ENCODE data around the gene KREMEN1.

The KREMEN1 gene

GRCh38 chr22:29105468-29105867 lies 32.6 kb downstream of the KREMEN1 start:
- H3K4me3 ChIP-seq (ENCODE audit: control insufficient read depth, low read depth, low read length), result no peak overlapping the region
- no peak for DNase-seq (ENCODE audit: low read depth)
- TF ChIP-seq, protein P1, sequence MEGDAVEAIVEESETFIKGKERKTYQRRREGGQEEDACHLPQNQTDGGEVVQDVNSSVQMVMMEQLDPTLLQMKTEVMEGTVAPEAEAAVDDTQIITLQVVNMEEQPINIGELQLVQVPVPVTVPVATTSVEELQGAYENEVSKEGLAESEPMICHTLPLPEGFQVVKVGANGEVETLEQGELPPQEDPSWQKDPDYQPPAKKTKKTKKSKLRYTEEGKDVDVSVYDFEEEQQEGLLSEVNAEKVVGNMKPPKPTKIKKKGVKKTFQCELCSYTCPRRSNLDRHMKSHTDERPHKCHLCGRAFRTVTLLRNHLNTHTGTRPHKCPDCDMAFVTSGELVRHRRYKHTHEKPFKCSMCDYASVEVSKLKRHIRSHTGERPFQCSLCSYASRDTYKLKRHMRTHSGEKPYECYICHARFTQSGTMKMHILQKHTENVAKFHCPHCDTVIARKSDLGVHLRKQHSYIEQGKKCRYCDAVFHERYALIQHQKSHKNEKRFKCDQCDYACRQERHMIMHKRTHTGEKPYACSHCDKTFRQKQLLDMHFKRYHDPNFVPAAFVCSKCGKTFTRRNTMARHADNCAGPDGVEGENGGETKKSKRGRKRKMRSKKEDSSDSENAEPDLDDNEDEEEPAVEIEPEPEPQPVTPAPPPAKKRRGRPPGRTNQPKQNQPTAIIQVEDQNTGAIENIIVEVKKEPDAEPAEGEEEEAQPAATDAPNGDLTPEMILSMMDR (IDR thresholded peaks at IDR 0.05; ENCODE audit: control insufficient read depth, insufficient read depth, low read depth, low read length, missing control alignments), result no peak

GRCh38 chr22:29106839-29107238 lies 34.0 kb downstream of the KREMEN1 start:
- TF ChIP-seq, protein P1 (IDR thresholded peaks at IDR 0.05; ENCODE audit: control insufficient read depth, insufficient read depth, low read depth, low read length, missing control alignments), result no peak
- no peak for DNase-seq (ENCODE audit: low read depth)
- no peak overlapping the region for H3K4me3 ChIP-seq (ENCODE audit: control insufficient read depth, low read depth, low read length)

- no peak overlapping the region for H3K4me3 ChIP-seq (ENCODE audit: control insufficient read depth, low read depth, low read length)
- DNase-seq (ENCODE audit: low read depth), result no peak
- TF ChIP-seq, protein P1 (IDR thresholded peaks at IDR 0.05; ENCODE audit: control insufficient read depth, insufficient read depth, low read depth, low read length, missing control alignments), result no peak
Observed at GRCh38 chr22:29108137-29108536, 35.3 kb downstream of the KREMEN1 start.

GRCh38 chr22:29109822-29110221 lies 37.0 kb downstream of the KREMEN1 start:
- DNase-seq (ENCODE audit: low read depth), result no peak
- no peak overlapping the region for H3K4me3 ChIP-seq (ENCODE audit: control insufficient read depth, low read depth, low read length)
- TF ChIP-seq, protein P1 (IDR thresholded peaks at IDR 0.05; ENCODE audit: control insufficient read depth, insufficient read depth, low read depth, low read length, missing control alignments), result no peak

DNA sequence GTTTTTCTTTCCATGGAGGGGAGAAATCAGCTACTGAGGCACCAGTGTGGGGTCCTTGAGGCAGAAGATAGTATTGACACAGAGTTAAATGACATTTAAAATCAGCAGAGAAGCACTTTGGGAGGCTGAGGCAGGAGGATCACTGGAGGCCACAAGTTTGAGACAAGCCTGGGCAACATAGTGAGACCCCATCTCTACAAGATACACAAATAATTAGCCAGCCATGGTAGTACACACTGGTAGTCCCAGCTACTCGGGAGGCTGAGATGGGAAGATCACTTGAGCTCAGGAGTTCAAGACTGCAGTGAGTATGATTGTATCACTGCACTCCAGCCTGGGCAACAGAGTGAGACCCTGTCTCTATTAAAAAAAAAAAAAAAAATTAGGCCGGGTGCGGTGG lies 38.1 kb downstream of the KREMEN1 start:
- no peak for DNase-seq (ENCODE audit: low read depth)
- TF ChIP-seq, protein P1 (IDR thresholded peaks at IDR 0.05; ENCODE audit: control insufficient read depth, insufficient read depth, low read depth, low read length, missing control alignments), result no peak
- H3K4me3 ChIP-seq (ENCODE audit: control insufficient read depth, low read depth, low read length), result no peak overlapping the region

DNA sequence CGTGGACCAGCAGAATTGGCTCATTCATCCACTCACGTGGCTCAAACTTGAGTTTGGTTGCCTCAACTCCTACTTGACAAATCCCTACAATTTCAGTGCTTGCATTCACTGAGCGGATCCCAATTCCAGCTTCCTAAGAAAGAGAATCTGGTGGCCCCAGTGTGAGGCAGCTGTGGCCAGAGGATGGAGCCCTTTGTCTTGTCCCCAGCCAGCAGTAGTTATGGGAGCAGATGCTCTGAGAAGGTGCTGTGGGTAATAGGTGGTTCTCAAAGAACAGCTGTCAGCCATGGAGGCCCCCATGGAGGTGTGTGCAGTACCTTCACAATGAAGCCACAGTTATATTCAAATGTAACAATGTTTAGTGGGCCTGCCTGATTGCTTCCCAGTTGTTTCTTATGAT lies 39.3 kb downstream of the KREMEN1 start:
- no peak for DNase-seq (ENCODE audit: low read depth)
- TF ChIP-seq, protein P1 (IDR thresholded peaks at IDR 0.05; ENCODE audit: control insufficient read depth, insufficient read depth, low read depth, low read length, missing control alignments), result no peak

GRCh38 chr22:29112681-29113080 lies 39.8 kb downstream of the KREMEN1 start:
- H3K4me3 ChIP-seq (ENCODE audit: control insufficient read depth, low read depth, low read length), result no peak overlapping the region
- DNase-seq (ENCODE audit: low read depth), result no peak
- TF ChIP-seq, protein P1 (IDR thresholded peaks at IDR 0.05; ENCODE audit: control insufficient read depth, insufficient read depth, low read depth, low read length, missing control alignments), result no peak

More for the DNA sequence above, 39.3 kb downstream of the KREMEN1 start:
- H3K4me3 ChIP-seq (ENCODE audit: control insufficient read depth, low read depth, low read length), result no peak overlapping the region
